VCaP (cell line): ENCODE data around the gene LGR6.

Source experiments
- H3K27ac ChIP-seq: fragments of 450-650 bp; 2 replicates; pipeline ENCODE4 v1.5.1; 2017
- TF ChIP-seq, protein P1 (sequence below): fragments of 450-650 bp; conservative IDR thresholded peaks from 2 replicates; pipeline ENCODE4 v1.5.1; 2017; ENCODE audit warnings: mild to moderate bottlenecking, moderate library complexity

Gene LGR6

DNA sequence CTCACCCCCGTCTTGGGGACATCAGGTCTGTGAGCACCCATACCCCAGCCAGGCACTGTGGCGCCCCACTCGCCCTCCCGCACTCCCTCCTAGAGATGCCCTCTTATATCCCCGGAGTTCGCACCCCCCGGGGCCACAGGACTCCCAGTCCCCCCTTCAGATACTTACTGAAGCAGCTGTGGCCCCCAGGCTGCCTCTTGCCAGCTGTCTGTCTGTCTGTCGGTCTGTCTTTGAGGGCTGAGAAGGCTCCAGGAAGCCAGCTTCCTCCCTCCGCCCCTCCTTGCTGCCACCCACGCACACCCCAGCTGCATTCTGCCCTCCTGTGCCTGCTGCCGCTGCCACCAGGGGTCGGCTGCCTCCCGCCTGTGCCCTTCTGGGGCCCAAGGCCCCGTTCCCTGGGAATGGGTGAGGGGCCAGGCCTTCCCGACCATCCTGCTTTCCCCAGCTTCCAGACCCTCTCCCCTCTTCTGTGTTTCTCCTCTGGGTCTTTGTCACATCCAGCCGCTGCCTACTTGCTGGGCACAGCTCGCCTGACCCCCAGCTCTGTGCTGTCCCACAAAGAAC, 33.1 kb upstream of the LGR6 start, which contains the start of gene PTPN7:
Gene PTPN7 (minus strand): TSS at position 226 of the 564 bp plus-strand sequence. CDS start 1,200 bp downstream, outside the sequence.
- TF ChIP-seq, protein P1, sequence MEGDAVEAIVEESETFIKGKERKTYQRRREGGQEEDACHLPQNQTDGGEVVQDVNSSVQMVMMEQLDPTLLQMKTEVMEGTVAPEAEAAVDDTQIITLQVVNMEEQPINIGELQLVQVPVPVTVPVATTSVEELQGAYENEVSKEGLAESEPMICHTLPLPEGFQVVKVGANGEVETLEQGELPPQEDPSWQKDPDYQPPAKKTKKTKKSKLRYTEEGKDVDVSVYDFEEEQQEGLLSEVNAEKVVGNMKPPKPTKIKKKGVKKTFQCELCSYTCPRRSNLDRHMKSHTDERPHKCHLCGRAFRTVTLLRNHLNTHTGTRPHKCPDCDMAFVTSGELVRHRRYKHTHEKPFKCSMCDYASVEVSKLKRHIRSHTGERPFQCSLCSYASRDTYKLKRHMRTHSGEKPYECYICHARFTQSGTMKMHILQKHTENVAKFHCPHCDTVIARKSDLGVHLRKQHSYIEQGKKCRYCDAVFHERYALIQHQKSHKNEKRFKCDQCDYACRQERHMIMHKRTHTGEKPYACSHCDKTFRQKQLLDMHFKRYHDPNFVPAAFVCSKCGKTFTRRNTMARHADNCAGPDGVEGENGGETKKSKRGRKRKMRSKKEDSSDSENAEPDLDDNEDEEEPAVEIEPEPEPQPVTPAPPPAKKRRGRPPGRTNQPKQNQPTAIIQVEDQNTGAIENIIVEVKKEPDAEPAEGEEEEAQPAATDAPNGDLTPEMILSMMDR = no peak
- no peak within 1 kb of the TSS for H3K27ac ChIP-seq

DNA sequence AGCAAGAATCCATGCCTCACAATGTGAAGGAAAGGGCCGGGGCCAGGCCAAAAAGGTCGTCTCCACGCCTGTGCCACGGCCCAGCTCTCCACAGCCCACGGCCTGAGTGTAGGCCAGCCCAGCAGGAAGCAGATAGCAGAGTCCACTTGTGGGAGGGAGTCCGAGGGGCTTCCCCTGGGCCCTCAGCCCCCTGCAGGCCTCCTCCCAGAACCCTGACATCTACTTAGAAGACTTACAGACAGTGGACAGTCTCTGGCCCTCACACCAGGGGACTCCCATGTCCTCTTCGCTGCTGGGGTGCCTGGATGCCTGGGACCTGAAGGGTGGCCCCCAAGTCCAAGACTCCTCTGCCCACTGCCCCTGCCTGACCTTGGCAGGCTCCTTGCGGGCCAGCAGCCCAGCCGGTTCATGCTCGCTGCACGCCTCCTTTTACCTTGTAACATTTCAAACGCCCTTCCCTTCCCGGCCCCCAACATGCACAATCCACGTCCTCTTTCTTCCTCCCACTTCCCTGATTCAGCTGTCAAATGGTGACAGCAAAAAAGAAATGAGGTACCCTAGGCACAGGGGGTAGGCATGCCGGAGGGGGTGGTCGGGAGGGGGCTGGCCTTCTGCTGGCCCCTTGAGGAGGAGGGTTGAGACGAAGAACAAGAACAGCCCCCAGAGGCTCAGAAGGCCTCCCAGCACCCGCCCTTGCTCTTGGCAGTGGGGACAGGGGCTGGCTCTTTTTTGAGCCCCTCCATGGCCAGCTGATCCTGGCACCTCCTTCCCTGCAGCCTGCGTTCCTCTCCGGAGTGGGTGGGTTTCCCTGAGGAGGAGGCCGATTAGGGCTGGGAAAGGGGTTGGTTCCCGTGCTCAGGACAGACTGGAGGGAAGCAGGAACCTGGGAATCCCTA, 32.2 kb upstream of the LGR6 start:
- no peak overlapping the region for H3K27ac ChIP-seq
- TF ChIP-seq, protein P1 = no peak

DNA sequence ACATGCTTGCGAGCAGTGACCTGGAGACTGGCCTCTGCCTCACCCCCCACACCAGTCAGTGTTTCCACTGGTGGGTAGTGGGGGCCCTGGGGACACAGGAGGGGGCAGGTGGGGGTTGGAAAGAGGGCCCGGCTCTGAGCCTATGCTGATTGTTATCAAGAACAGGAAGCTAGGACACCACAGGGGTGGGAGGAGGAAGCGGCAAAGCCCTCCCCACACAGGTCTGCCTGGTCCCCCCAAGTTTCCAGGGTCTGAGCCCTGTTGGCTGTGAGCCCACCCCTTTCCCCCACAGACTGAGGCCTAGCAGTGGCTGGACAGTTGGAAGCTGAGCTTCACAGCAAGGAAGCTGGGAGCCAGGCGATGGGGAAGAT, 31.6 kb upstream of the LGR6 start:
- TF ChIP-seq, protein P1 = no peak
- no peak overlapping the region for H3K27ac ChIP-seq

- no peak overlapping the region for H3K27ac ChIP-seq
- TF ChIP-seq, protein P1 = no peak
These were observed 30.9 kb upstream of the LGR6 start for GRCh38 chr1:202162418-202163280.

DNA sequence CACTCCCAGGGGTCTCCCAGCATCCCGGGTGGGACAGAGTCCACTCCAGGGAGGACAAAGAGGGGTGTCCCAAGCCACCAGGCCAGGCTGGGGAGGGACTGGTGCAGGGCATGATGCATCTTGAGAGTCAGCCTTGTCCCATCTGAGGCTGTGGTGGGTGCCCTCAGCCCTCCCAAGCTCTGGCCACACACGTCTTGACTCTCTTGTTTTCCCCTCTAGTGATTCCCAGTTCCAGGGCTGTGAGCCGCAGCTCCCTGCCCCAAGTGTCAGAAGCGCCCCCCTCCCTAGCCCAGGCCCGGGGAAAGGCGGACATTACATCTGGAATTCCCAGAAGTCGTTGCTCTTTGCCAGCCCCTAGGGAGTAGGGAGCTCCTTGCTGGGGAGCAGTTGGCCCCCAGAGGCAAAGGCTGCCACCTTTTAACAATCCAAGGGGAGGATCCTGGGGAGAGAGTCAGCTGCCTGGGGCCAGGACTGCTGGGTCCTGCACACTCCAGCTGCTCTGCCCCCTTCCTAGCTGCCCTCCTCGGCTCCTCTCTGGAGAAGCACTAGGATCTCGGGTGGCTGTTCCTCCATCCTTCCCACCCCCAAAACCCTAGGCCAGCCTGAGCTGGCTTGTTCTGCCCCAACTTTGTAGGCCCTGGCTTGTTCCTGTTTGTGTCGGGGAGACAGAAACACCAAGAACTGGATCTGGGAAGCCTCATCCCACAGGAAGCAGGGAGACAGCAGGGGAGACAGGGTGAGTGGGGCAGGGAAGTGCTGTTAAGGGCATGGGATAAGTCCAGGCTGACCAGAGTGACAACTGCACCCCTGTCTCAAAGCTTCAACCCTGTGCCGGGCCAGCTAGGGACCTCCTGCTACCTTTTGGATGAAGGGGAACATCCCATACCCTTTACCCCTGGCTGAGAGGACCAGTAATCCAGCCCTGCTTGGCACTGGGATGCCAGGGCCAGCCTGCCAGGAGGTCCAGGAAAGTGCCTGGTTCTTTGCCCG, 30.0 kb upstream of the LGR6 start:
- TF ChIP-seq, protein P1 = no peak
- no peak overlapping the region for H3K27ac ChIP-seq

- H3K27ac ChIP-seq = no peak overlapping the region
- TF ChIP-seq, protein P1 = no peak
These were observed 29.1 kb upstream of the LGR6 start for GRCh38 chr1:202164271-202165037.
